GM12892 (cell line): ENCODE results near the gene INPP5A.

Experiments used
- DNase-seq: peaks from one replicate; pipeline ENCODE4 v3.0.0; 2011; ENCODE audit not compliant: insufficient read length
- FAIRE-seq: peaks from 2 replicates; lab custom pipeline; 2011; peaks lifted over from hg19 to GRCh38; lab: Jason Lieb, UNC
- POLR2A ChIP-seq: IDR thresholded peaks from 2 replicates; pipeline ENCODE4 v1.6.1; 2011; ENCODE audit warnings: low read depth, low read length, control low read depth
- POLR2AphosphoS5 ChIP-seq: IDR thresholded peaks from 2 replicates; pipeline ENCODE4 v1.6.1; 2011; ENCODE audit warnings: low read depth, low read length, control low read depth
- TAF1 ChIP-seq: IDR thresholded peaks from 2 replicates; pipeline ENCODE4 v1.6.1; 2011; ENCODE audit warnings: low read depth, mild to moderate bottlenecking, control low read depth, low read length, borderline replicate concordance

Gene INPP5A

GRCh38 chr10:132577350-132578003, 39.9 kb downstream of the INPP5A start:
- DNase-seq (no peak), FAIRE-seq (no peak)
- TF ChIP-seq TAF1 (no peak), POLR2AphosphoS5 (no peak), POLR2A (no peak)

- no peak for DNase-seq
- no peak for FAIRE-seq
- TF ChIP-seq POLR2A: no peak
- TF ChIP-seq TAF1: no peak
- no peak for TF ChIP-seq POLR2AphosphoS5
These were observed 40.8 kb downstream of the INPP5A start for GRCh38 chr10:132578287-132578951.

- FAIRE-seq (no peak), DNase-seq (no peak)
- no peak for TF ChIP-seq TAF1
- TF ChIP-seq POLR2AphosphoS5: no peak
- TF ChIP-seq POLR2A: no peak
These were observed 41.7 kb downstream of the INPP5A start for GRCh38 chr10:132579027-132579859.

- DNase-seq (no peak), FAIRE-seq (no peak)
- TF ChIP-seq POLR2AphosphoS5: no peak
These were observed 42.6 kb downstream of the INPP5A start for GRCh38 chr10:132580143-132580542.

GRCh38 chr10:132580617-132581016, 43.0 kb downstream of the INPP5A start:
- FAIRE-seq (no peak), DNase-seq (no peak)
- no peak for TF ChIP-seq TAF1
- no peak for TF ChIP-seq POLR2AphosphoS5
- TF ChIP-seq POLR2A: no peak

- no peak for TF ChIP-seq TAF1
- no peak for TF ChIP-seq POLR2A
- TF ChIP-seq POLR2AphosphoS5: no peak
- FAIRE-seq (no peak), DNase-seq (no peak)
These were observed 44.5 kb downstream of the INPP5A start for GRCh38 chr10:132582137-132582536.

- TF ChIP-seq POLR2A: no peak
- no peak for TF ChIP-seq TAF1
- no peak for TF ChIP-seq POLR2AphosphoS5
- FAIRE-seq (no peak), DNase-seq (no peak)
These were observed 45.2 kb downstream of the INPP5A start for GRCh38 chr10:132582771-132583170.

- DNase-seq: no peak
- no peak for TF ChIP-seq TAF1
- no peak for TF ChIP-seq POLR2AphosphoS5
- no peak for TF ChIP-seq POLR2A
- no peak for FAIRE-seq
These were observed 45.9 kb downstream of the INPP5A start for GRCh38 chr10:132583456-132583855.

GRCh38 chr10:132584081-132584480, 46.5 kb downstream of the INPP5A start:
- DNase-seq: no peak
- no peak for TF ChIP-seq POLR2A
- no peak for FAIRE-seq

- FAIRE-seq (no peak), DNase-seq (no peak)
- TF ChIP-seq POLR2A (no peak), POLR2AphosphoS5 (no peak), TAF1 (no peak)
These were observed 48.4 kb downstream of the INPP5A start for GRCh38 chr10:132585732-132586722.

- FAIRE-seq: no peak
These were observed 49.2 kb downstream of the INPP5A start for GRCh38 chr10:132586739-132587138.

GRCh38 chr10:132587175-132587574, 49.6 kb downstream of the INPP5A start:
- TF ChIP-seq POLR2A (no peak), TAF1 (no peak)
- no peak for FAIRE-seq
- DNase-seq: no peak

More at GRCh38 chr10:132586739-132587138, 49.2 kb downstream of the INPP5A start:
- no peak for DNase-seq
- TF ChIP-seq POLR2A: no peak
- TF ChIP-seq POLR2AphosphoS5: no peak
- no peak for TF ChIP-seq TAF1
